Endothelial cell of umbilical vein (primary cell): Measurements from ENCODE around the gene LIPH. TPM values are rescaled to one million over a fixed set of nuclear protein-coding genes. Genes with fewer than 3 reads are reported as not detected.

Experiments used
- BruUV-seq: library from RNA; stranded (reverse); fragments of 400-500 nt; replicated peaks from 2 replicates; lab custom pipeline; 2021; lab: Mats Ljungman, UMichigan
- CTCF ChIA-PET: fragments of 300-600, 350-600 bp; sonication (Branson Sonifier 250); formaldehyde crosslinking; loops from one replicate; lab custom pipeline; 2021; ENCODE audit warnings: antibody characterized with exemption, inconsistent platforms; lab: Charles Lee
- POLR2A ChIA-PET: fragments of 300-600, 350-600 bp; sonication (Branson Sonifier 250); formaldehyde crosslinking; loops from one replicate; lab custom pipeline; 2021; ENCODE audit warnings: antibody characterized with exemption, inconsistent platforms; lab: Charles Lee
- DNase-seq: peaks from one replicate; pipeline ENCODE4 v3.0.0-alpha.2; 2011; ENCODE audit warnings: low read depth, low spot score
- FAIRE-seq: peaks from 2 replicates; lab custom pipeline; 2011; peaks lifted over from hg19 to GRCh38; lab: Jason Lieb, UNC
- H2AFZ ChIP-seq: 2 replicates; pipeline ENCODE4 v1.6.0; 2012; ENCODE audit warnings: low read depth, low read length, control low read depth, inconsistent platforms
- H3K27ac ChIP-seq: 2 replicates; pipeline ENCODE4 v1.5.1; 2011; ENCODE audit warnings: low read depth, mild to moderate bottlenecking, control low read depth, low read length, moderate library complexity; ENCODE audit not compliant: insufficient read depth
- H3K27me3 ChIP-seq, 2 experiments: 2 replicates each; pipeline versions ENCODE4 v1.6.0 to v1.6.1; 2011; ENCODE audit warnings: low read length in 2 of 2, mixed read lengths in 1 of 2; ENCODE audit not compliant: control insufficient read depth in 2 of 2, insufficient read depth in 2 of 2
- H3K36me3 ChIP-seq, 2 experiments: 2 replicates in 1 of 2; 3 replicates in 1 of 2; pipeline ENCODE4 v1.5.1; 2011; ENCODE audit warnings: low read length in 2 of 2, mild to moderate bottlenecking in 1 of 2, moderate library complexity in 1 of 2; ENCODE audit not compliant: control insufficient read depth in 2 of 2, insufficient read depth in 2 of 2; ENCODE audit errors: extremely low read depth in 1 of 2
- H3K4me1 ChIP-seq: 3 replicates; pipeline ENCODE4 v1.5.1; 2011; ENCODE audit warnings: mild to moderate bottlenecking, low read length; ENCODE audit not compliant: control insufficient read depth, insufficient read depth; ENCODE audit errors: extremely low read depth
- H3K4me2 ChIP-seq: 2 replicates; pipeline ENCODE4 v1.6.1; 2011; ENCODE audit warnings: low read length, control low read depth, mixed read lengths; ENCODE audit not compliant: insufficient read depth
- H3K4me3 ChIP-seq, 3 experiments: fragments of 200-600 bp in 1 of 3; sonication (generic), shearing (Covaris generic) in 1 of 3; replicated peaks in 1 of 3; 2 replicates each; pipeline ENCODE4 v1.5.1; 2011 to 2016; ENCODE audit warnings: control low read depth in 3 of 3, low read length in 3 of 3, mild to moderate bottlenecking in 2 of 3, inconsistent platforms in 1 of 3, low read depth in 1 of 3, moderate library complexity in 1 of 3; ENCODE audit not compliant: insufficient read depth in 1 of 3
- H3K79me2 ChIP-seq: 2 replicates; pipeline ENCODE4 v1.6.0; 2012; ENCODE audit warnings: low read length, inconsistent platforms; ENCODE audit not compliant: control insufficient read depth, insufficient read depth
- H3K9ac ChIP-seq: replicated peaks from 2 replicates; pipeline ENCODE3; 2011; ENCODE audit warnings: low read length, control low read depth; ENCODE audit not compliant: insufficient read depth; ENCODE audit errors: extremely low read depth
- H3K9me1 ChIP-seq: replicated peaks from 3 replicates; pipeline ENCODE4 v1.6.0; 2011; ENCODE audit warnings: mild to moderate bottlenecking, low read length; ENCODE audit not compliant: control insufficient read depth, insufficient read depth; ENCODE audit errors: extremely low read depth
- H3K9me3 ChIP-seq: replicated peaks from 2 replicates; pipeline ENCODE4 v1.5.1; 2012; ENCODE audit warnings: low read length, inconsistent platforms; ENCODE audit not compliant: control insufficient read depth, insufficient read depth
- H4K20me1 ChIP-seq: replicated peaks from 2 replicates; pipeline ENCODE3; 2011; ENCODE audit warnings: mild to moderate bottlenecking, low read length; ENCODE audit not compliant: control insufficient read depth, insufficient read depth; ENCODE audit errors: extremely low read depth
- EZH2 ChIP-seq: IDR thresholded peaks from 2 replicates; pipeline ENCODE4 v1.6.1; 2012; ENCODE audit warnings: borderline replicate concordance, low read depth, mild to moderate bottlenecking, moderate library complexity, low read length, inconsistent platforms; ENCODE audit not compliant: severe bottlenecking
- GATA2 ChIP-seq: IDR thresholded peaks from 2 replicates; pipeline ENCODE4 v1.7.0; 2011; ENCODE audit warnings: low read depth, mild to moderate bottlenecking, moderate library complexity, mixed read lengths, low read length; ENCODE audit not compliant: insufficient read length, insufficient read depth
- MAX ChIP-seq: IDR thresholded peaks from 2 replicates; pipeline ENCODE4 v1.6.1; 2011; ENCODE audit not compliant: insufficient read depth, insufficient read length
- MYC ChIP-seq: IDR thresholded peaks from one replicate; pipeline ENCODE4 v1.6.1; 2011; ENCODE audit warnings: mild to moderate bottlenecking, low read depth, low read length
- POLR2AphosphoS5 ChIP-seq: IDR thresholded peaks from 2 replicates; pipeline ENCODE4 v1.6.1; 2012; ENCODE audit warnings: low read depth, mild to moderate bottlenecking, control low read depth, low read length, moderate library complexity; ENCODE audit not compliant: insufficient read depth
- dilution Hi-C: fragments of 300-500 bp; cut with MboI; formaldehyde crosslinking; loops from one replicate; pipeline ENCODE4 v1.15.0; 2019; ENCODE audit warnings: low sequenced_read_pairs; ENCODE audit not compliant: extremely low pct_ligation_motif_present
- intact Hi-C: fragments of 100-400 bp; cut with micrococcal nuclease; formaldehyde crosslinking; loops from one replicate; pipeline ENCODE4 v1.10.0; 2022
- polyA plus RNA-seq, 4 experiments: library from polyadenylated mRNA; depleted of rRNA in 3 of 4; stranded (reverse) in 3 of 4; unstranded in 1 of 4; fragments of >200 nt; gene quantifications; 2 replicates each; pipeline versions ENCODE4 v1.2.1 to v1.2.3, GENCODE V29; 2011 to 2012; ENCODE audit warnings: missing spikeins in 1 of 4
- total RNA-seq: library from RNA; stranded (reverse); gene quantifications from 2 replicates; pipeline ENCODE4 v1.2.3, GENCODE V29; 2021

LIPH gene
- total and polyA plus RNA-seq, 2 donors (not counting 3 experiments of a cell fraction or from before 2014, with no cell fraction given), result not detected

- Histone ChIP-seq H3K36me3 (no peaks in the 10 kb centered on the region), H4K20me1 (no peaks in the 10 kb centered on the region), H3K9ac (no peak overlapping the region), H3K4me1 (no peaks in the 10 kb centered on the region), H3K4me2 (no peak overlapping the region), H3K4me3 (no peak overlapping the region), H2AFZ (no peak overlapping the region), H3K9me1 (no peaks in the 10 kb centered on the region), H3K27me3 (no peaks in the 10 kb centered on the region), H3K9me3 (no peaks in the 10 kb centered on the region), H3K27ac (no peak overlapping the region), H3K79me2 (no peaks in the 10 kb centered on the region)
- intact Hi-C loops, result loop anchor here (1.0 to 2.0 kb wide), 2 partner anchors 38 to 98 kb away; partner anchors contain the start of gene TMEM41A
- TF ChIP-seq GATA2, result no peak
- TF ChIP-seq MYC, result no peak
- BruUV-seq, result no TSS peak
- POLR2A ChIA-PET, result no interaction called here
- DNase-seq (peak; percentile 37), FAIRE-seq (no peak)
- CTCF ChIA-PET, result interaction anchor here (0.6 to 5.1 kb wide), 28 partner anchors 9 to 153 kb away, joined by 3 to 133 read pairs (median 4); partner anchors contain the start of genes LIPH, SENP2 and TMEM41A
- dilution Hi-C loops, result no loop called here
These were observed 91.6 kb downstream of the LIPH start for GRCh38 chr3:185460719-185461350.

GRCh38 chr3:185460309-185460708 is 92.1 kb downstream of the LIPH start:
- no peaks in the 10 kb centered on the region for H3K9me1 ChIP-seq
- no peaks in the 10 kb centered on the region for H3K4me1 ChIP-seq
- dilution Hi-C loops (no loop called here), intact Hi-C loops (loop anchor here (1.0 to 2.0 kb wide), 2 partner anchors 38 to 99 kb away; partner anchors contain the start of gene TMEM41A)
- no peak overlapping the region for H3K9ac ChIP-seq
- CTCF ChIA-PET, result interaction anchor here (0.7 to 5.1 kb wide), 25 partner anchors 8 to 152 kb away, joined by 3 to 133 read pairs (median 5); partner anchors contain the start of genes LIPH, SENP2 and TMEM41A
- TF ChIP-seq POLR2AphosphoS5 (no peak), MAX (no peak), EZH2 (no peak)
- no peak overlapping the region for H3K27ac ChIP-seq
- H2AFZ ChIP-seq, result no peak overlapping the region
- DNase-seq, result no peak
- no peaks in the 10 kb centered on the region for H3K9me3 ChIP-seq
- H3K79me2 ChIP-seq, result no peaks in the 10 kb centered on the region
- H3K27me3 ChIP-seq, result no peaks in the 10 kb centered on the region
- H3K4me3 ChIP-seq, result no peak overlapping the region
- no peaks in the 10 kb centered on the region for H4K20me1 ChIP-seq
- no peak for FAIRE-seq
- BruUV-seq, result no TSS peak
- no peaks in the 10 kb centered on the region for H3K36me3 ChIP-seq
- POLR2A ChIA-PET, result no interaction called here
- H3K4me2 ChIP-seq, result no peak overlapping the region
